Measurements from ENCODE around the gene MAFG.

MAFG gene

DNA sequence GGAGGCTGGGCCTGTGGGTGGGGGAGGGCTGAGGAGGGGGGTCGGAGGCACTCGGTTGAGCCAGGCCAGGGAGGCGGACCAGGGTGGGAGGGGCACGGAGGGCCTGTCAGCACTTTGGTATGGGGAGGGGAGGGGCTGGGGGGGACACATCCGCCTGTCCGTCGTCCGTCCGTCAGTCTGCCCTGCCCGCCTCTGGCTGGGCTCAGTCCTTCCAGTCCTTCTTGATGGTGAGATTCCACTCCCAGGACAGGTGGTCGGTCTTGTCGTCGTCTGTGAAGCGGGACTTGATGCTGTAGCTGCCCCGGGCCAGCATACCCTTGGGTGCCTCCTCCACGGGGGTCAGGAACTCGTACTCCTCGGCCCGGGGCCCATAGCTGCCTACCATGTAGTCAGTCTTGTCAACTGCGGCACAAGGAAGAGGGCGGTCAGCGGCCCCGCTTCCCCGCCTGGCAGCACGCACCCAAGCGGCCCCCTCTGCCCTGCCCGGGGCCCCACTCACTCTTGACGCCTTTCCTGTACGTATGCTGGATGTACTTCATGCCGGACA, 58.8 kb downstream of the MAFG start:
- DNase-seq (ENCODE audit: low read depth) = peak; percentile 96
